Astrocyte of the spinal cord (primary cell): Measurements from ENCODE around the gene REEP6.

Experiments
- DNase-seq: peaks from one replicate; pipeline ENCODE4 v3.0.0; 2011; ENCODE audit warnings: low read depth, low spot score
- H3K4me3 ChIP-seq: 2 replicates; pipeline ENCODE4 v1.5.1; 2011; ENCODE audit warnings: low read depth, mild to moderate bottlenecking, low read length, moderate library complexity
- in situ Hi-C: cut with HindIII; loops from 2 replicates; pipeline ENCODE4 v1.10.0; 2017; ENCODE audit warnings: low sequenced_read_pairs
- TF ChIP-seq, protein P1 (sequence below): IDR thresholded peaks from 2 replicates; pipeline ENCODE4 v1.5.1; 2012; ENCODE audit warnings: low read depth, mild to moderate bottlenecking, low read length, inconsistent platforms

Gene REEP6

GRCh38 chr19:1481224-1481892 lies 9.6 kb upstream of the REEP6 start:
- no peak overlapping the region for H3K4me3 ChIP-seq
- in situ Hi-C loops = no loop called here
- TF ChIP-seq, protein P1, sequence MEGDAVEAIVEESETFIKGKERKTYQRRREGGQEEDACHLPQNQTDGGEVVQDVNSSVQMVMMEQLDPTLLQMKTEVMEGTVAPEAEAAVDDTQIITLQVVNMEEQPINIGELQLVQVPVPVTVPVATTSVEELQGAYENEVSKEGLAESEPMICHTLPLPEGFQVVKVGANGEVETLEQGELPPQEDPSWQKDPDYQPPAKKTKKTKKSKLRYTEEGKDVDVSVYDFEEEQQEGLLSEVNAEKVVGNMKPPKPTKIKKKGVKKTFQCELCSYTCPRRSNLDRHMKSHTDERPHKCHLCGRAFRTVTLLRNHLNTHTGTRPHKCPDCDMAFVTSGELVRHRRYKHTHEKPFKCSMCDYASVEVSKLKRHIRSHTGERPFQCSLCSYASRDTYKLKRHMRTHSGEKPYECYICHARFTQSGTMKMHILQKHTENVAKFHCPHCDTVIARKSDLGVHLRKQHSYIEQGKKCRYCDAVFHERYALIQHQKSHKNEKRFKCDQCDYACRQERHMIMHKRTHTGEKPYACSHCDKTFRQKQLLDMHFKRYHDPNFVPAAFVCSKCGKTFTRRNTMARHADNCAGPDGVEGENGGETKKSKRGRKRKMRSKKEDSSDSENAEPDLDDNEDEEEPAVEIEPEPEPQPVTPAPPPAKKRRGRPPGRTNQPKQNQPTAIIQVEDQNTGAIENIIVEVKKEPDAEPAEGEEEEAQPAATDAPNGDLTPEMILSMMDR = no peak
- DNase-seq = no peak

- H3K4me3 ChIP-seq = no peak overlapping the region
- in situ Hi-C loops = no loop called here
- TF ChIP-seq, protein P1 = no peak
- no peak for DNase-seq
These were observed 9.1 kb upstream of the REEP6 start for GRCh38 chr19:1481893-1482360.

GRCh38 chr19:1482361-1483130 lies 8.4 kb upstream of the REEP6 start:
- in situ Hi-C loops = no loop called here
- TF ChIP-seq, protein P1 = no peak
- H3K4me3 ChIP-seq = no peak overlapping the region
- DNase-seq = no peak

DNA sequence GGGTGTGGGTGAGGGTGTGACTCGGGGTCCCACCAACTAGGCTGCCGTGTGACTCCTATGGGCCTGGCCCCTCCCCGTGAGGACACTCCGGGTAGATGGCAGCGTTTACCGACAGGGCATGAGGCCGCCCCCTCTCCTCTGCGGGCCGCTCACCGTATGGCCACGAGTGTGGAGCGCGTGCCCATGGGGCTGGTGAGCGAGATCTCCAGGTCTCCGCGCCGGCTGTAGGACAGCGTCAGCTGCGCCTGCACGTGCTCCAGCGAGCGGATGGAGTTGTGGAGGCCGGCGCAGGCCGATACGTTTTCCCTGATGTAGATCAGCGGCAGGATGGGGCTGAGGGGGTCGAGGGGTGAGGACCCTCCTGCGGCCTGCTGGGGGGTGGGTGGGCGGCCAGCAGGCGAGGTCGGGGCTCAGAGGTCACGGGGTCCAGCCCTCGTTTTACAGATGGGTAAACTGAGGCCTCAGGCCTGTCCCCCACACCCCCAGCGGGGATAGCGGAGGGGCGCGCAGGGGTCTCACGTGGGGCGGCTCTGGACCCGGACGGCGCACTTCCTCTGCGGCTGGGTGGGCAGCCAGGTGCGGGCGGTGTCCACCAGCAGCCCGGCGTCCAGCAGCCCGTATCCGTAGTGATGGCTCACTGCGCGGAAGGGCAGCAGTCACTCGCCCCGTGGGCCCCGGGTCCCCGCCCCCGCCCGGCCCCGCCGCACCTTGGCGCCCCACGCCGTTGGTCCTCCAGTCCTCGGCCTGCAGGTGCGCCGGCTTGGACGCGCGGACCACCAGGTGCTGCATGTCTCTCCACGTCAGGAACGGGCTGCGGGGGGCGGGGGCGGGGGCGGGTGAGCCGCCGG lies 7.6 kb upstream of the REEP6 start:
- in situ Hi-C loops = no loop called here
- TF ChIP-seq, protein P1 = no peak
- no peak for DNase-seq
- H3K4me3 ChIP-seq = no peak overlapping the region

DNA sequence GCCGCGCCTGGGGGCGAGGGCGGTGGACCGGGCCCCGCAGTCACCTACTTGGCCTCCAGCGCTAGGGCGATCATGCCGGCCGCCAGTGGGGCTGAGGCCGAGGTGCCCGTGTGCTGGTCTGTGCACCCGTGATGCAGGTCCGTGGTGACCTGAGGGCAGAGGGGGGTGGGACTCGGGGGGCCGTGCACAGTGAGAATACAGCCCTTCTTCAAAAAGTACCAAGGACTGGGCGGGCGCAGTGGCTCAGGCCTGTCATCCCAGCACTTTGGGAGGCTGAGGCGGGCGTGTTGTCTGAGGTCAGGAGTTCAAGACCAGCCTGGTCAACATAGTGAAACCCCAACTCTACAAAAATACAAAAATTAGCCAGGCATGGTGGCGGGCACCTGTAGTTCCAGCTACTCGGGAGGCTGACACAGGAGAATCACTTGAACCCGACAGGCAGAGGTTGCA lies 7.0 kb upstream of the REEP6 start:
- TF ChIP-seq, protein P1 = no peak
- in situ Hi-C loops = no loop called here
- no peak for DNase-seq

More for the DNA sequence above, 7.0 kb upstream of the REEP6 start:
- H3K4me3 ChIP-seq = no peak overlapping the region
